HG02763 (cell line): ENCODE results near the gene CDKN1A.
"Not testable (repeated sequence)": the region's sequence is repeated elsewhere in the genome, so short reads cannot be mapped to it uniquely, and the experiment has no call there.

Experiments
- ATAC-seq: cut with Tn5 transposase; IDR thresholded peaks from one replicate; pipeline ENCODE4 v1.9.1; 2021; ENCODE audit warnings: mild to moderate bottlenecking, moderate library complexity; ENCODE audit not compliant: unreplicated experiment

CDKN1A gene

GRCh38 chr6:36694616-36695015, 16.1 kb downstream of the CDKN1A start:
- no peak for ATAC-seq

- no peak for ATAC-seq
Measured at GRCh38 chr6:36695414-36695813, 16.9 kb downstream of the CDKN1A start.

- ATAC-seq = no peak
Measured at GRCh38 chr6:36697481-36697903, 19.0 kb downstream of the CDKN1A start, which contains the start of gene RAB44. TSS of gene RAB44 (plus strand) at chr6:36697826. CDS start at chr6:36704236, 6,410 bp downstream.

- ATAC-seq = no peak
Measured at GRCh38 chr6:36698196-36698595, 19.7 kb downstream of the CDKN1A start.

- ATAC-seq = no peak
Measured at GRCh38 chr6:36698871-36699271, 20.4 kb downstream of the CDKN1A start.

GRCh38 chr6:36699348-36699747, 20.8 kb downstream of the CDKN1A start:
- no peak for ATAC-seq

GRCh38 chr6:36700071-36700812, 21.7 kb downstream of the CDKN1A start:
- ATAC-seq = no peak

GRCh38 chr6:36700831-36701230, 22.3 kb downstream of the CDKN1A start:
- no peak for ATAC-seq

GRCh38 chr6:36701401-36701991, 23.0 kb downstream of the CDKN1A start:
- ATAC-seq = no peak

- no peak for ATAC-seq
Measured at GRCh38 chr6:36702656-36703055, 24.1 kb downstream of the CDKN1A start.

- ATAC-seq = no peak
Measured at GRCh38 chr6:36703081-36703606, 24.6 kb downstream of the CDKN1A start.

GRCh38 chr6:36703982-36704381, 25.5 kb downstream of the CDKN1A start:
- no peak for ATAC-seq

- ATAC-seq = not testable (repeated sequence)
Measured at GRCh38 chr6:36704961-36705577, 26.6 kb downstream of the CDKN1A start.

- no peak for ATAC-seq
Measured at GRCh38 chr6:36706339-36706738, 27.8 kb downstream of the CDKN1A start.

GRCh38 chr6:36712816-36713215, 34.3 kb downstream of the CDKN1A start:
- ATAC-seq = no peak

GRCh38 chr6:36713846-36714245, 35.3 kb downstream of the CDKN1A start:
- ATAC-seq = no peak

- no peak for ATAC-seq
Measured at GRCh38 chr6:36714511-36714910, 36.0 kb downstream of the CDKN1A start.

GRCh38 chr6:36715469-36715868, 37.0 kb downstream of the CDKN1A start:
- ATAC-seq = no peak

GRCh38 chr6:36716476-36717093, 38.1 kb downstream of the CDKN1A start:
- no peak for ATAC-seq

- ATAC-seq = no peak
Measured at GRCh38 chr6:36717231-36717825, 38.8 kb downstream of the CDKN1A start.
